Ascending aorta (tissue), 2 donors: Measurements from ENCODE around the gene SLX4. TPM values are rescaled to one million over a fixed set of nuclear protein-coding genes. Genes with fewer than 3 reads are reported as not detected.

Experiments used
- DNase-seq, 2 donors: peaks; one replicate each; pipeline ENCODE4 v3.0.0-alpha.2; 2019; ENCODE audit warnings: low spot score in 2 of 2
- H3K27ac ChIP-seq, 2 donors: fragments of 200-600 bp; sonication (generic); one replicate each; pipeline ENCODE4 v1.5.1; 2016 to 2017; ENCODE audit warnings: mild to moderate bottlenecking in 1 of 2
- H3K27me3 ChIP-seq: fragments of 200-600 bp; sonication (generic); one replicate; pipeline ENCODE4 v1.5.1; 2017
- H3K36me3 ChIP-seq, 2 donors: fragments of 200-600 bp; sonication (generic); one replicate each; pipeline ENCODE4 v1.5.1; 2016
- H3K4me1 ChIP-seq, 2 donors: fragments of 200-600 bp; sonication (generic); one replicate each; pipeline ENCODE4 v1.5.1; 2016 to 2017; ENCODE audit warnings: mild to moderate bottlenecking in 1 of 2
- H3K4me3 ChIP-seq, 2 donors: fragments of 200-600 bp; sonication (generic); one replicate each; pipeline ENCODE4 v1.5.1; 2016 to 2017; ENCODE audit warnings: mild to moderate bottlenecking in 1 of 2
- H3K9me3 ChIP-seq, 2 donors: fragments of 200-600 bp; sonication (generic); one replicate each; pipeline ENCODE4 v1.5.1; 2016
- intact Hi-C: fragments of 100-400 bp; cut with DNase I; formaldehyde crosslinking; loops from one replicate; pipeline ENCODE4 v1.15.1; 2023
- total RNA-seq: library from RNA; depleted of rRNA; stranded (reverse); fragments of >200 nt; gene quantifications from one replicate; pipeline ENCODE4 v1.1.0, GENCODE V29; 2016
- TF ChIP-seq, protein P1 (sequence below), 3 experiments: fragments of 200-600 bp in 2 of 3; fragments of 450-650 bp in 1 of 3; sonication (generic) in 2 of 3; IDR thresholded peaks; one replicate each; pipeline ENCODE4 v1.5.1; 2016 to 2019; ENCODE audit warnings: antibody characterized with exemption in 3 of 3, mild to moderate bottlenecking in 1 of 3, moderate library complexity in 1 of 3

SLX4 gene
- total RNA-seq, 1 donor from 2014 or later = 3.4 TPM

DNA sequence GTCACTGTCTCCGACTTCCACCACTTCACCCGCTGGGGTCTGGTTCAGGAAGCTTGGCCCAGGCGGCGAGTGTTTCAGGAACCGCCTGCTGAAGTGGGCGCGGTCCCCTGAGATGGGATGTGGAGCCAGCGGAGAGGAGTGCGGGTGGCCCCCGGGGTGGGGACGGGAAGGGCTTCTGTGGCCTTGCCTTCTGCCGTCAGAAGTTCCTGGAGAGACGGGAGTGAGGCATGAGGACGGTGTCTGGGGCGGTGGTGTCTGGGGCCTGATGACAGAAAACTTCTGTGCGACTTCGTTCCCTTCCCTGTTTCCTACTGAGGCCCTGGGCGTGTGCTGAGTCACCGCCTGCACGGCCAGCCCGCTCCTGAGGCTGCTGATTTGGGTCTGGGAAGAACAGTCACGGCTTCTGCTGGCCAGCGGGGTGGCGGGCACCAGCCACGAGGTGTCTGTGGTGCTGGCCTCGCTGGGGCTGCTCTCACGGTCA, 21.9 kb downstream of the SLX4 start:
- no peaks in the 10 kb centered on the region for H3K4me1 ChIP-seq
- no peak for DNase-seq
- intact Hi-C loops = no loop called here
- TF ChIP-seq, protein P1, sequence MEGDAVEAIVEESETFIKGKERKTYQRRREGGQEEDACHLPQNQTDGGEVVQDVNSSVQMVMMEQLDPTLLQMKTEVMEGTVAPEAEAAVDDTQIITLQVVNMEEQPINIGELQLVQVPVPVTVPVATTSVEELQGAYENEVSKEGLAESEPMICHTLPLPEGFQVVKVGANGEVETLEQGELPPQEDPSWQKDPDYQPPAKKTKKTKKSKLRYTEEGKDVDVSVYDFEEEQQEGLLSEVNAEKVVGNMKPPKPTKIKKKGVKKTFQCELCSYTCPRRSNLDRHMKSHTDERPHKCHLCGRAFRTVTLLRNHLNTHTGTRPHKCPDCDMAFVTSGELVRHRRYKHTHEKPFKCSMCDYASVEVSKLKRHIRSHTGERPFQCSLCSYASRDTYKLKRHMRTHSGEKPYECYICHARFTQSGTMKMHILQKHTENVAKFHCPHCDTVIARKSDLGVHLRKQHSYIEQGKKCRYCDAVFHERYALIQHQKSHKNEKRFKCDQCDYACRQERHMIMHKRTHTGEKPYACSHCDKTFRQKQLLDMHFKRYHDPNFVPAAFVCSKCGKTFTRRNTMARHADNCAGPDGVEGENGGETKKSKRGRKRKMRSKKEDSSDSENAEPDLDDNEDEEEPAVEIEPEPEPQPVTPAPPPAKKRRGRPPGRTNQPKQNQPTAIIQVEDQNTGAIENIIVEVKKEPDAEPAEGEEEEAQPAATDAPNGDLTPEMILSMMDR (IDR thresholded peaks at IDR 0.05) = no peak
- no peak overlapping the region for H3K4me3 ChIP-seq
- no peaks in the 10 kb centered on the region for H3K9me3 ChIP-seq
- no peak overlapping the region for H3K27ac ChIP-seq
- H3K36me3 ChIP-seq = peaks cover 0 to 34% of the 10 kb centered on the region in 2 donors
- no peaks in the 10 kb centered on the region for H3K27me3 ChIP-seq

DNA sequence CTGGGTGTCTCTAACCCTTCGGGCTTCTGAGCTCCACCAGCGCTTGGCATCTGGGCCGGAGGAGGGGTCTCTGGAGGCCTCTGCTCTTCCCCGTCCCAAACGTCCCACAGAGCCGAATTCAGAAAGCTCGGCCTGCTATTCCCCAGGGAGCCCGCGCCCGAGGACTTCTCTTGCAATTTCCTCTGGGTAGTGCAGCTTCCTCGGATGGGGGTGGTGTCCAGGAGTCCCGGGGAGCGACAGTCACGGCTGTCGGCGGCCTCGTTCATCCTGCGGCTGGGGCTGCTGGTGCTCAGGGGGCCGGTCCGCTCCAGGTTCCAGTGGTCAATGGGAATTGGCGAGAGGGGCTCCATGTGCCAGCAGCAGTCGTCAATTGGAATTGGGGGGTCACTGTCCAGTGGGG, 22.4 kb downstream of the SLX4 start:
- no peaks in the 10 kb centered on the region for H3K4me1 ChIP-seq
- H3K4me3 ChIP-seq = no peak overlapping the region
- no peaks in the 10 kb centered on the region for H3K27me3 ChIP-seq
- TF ChIP-seq, protein P1 (IDR thresholded peaks at IDR 0.05) = no peak
- H3K9me3 ChIP-seq = no peaks in the 10 kb centered on the region
- no peak overlapping the region for H3K27ac ChIP-seq
- no peak for DNase-seq
- intact Hi-C loops = no loop called here
- peaks cover under 1 to 32% of the 10 kb centered on the region in 2 donors for H3K36me3 ChIP-seq

DNA sequence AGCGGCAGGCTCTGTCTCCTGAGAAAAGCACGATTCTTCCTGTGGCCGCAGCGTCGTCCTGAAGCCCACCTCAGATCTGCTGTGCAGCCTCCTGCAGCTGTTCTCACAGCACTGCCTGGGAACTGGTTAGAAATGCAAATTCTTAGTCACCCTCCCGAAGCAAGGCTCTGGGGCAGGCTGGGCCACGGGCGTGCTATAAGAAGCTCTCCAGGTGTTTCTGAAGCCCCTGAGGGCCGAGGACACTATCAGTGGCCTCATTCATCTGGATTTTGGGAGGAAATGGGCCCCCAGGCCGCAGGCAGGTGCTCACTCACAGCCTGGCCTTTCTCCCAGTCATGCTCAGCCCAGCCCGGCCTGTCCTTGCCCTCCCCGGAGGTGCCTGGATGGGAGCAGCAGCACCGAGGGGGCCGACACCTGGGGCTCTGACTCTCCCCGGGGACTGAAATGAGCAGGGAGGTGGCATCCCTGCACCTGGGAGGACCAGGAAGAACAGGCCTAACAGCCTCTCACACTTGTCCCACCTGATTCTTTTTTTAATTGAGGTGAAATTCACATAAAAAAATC, 23.8 kb downstream of the SLX4 start:
- Histone ChIP-seq H3K36me3 (peaks cover 10 to 39% of the 10 kb centered on the region in 2 donors), H3K27me3 (no peaks in the 10 kb centered on the region), H3K4me3 (no peak overlapping the region), H3K9me3 (no peaks in the 10 kb centered on the region), H3K27ac (no peak overlapping the region), H3K4me1 (no peaks in the 10 kb centered on the region)
- intact Hi-C loops = no loop called here
- TF ChIP-seq, protein P1 (IDR thresholded peaks at IDR 0.05) = no peak
- no peak for DNase-seq

DNA sequence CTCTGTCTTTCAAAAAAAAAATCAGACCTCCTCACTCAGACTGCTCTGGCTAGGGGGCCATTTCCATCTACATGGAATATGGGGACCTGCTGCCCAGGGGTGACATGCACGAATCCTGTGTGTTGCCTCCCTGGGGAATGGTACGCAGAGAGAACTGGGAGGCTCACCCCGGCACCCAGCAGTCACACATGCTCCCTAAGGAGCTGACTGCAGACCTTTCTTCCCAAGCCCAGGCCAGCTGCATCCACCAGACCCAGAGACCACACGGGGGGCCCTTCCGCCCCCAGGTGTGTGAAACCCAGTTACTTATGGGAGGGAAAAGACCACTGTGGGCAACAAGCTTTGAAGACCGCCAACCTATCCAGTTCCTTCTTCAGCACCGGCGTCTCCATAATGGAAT, 27.0 kb downstream of the SLX4 start:
- TF ChIP-seq, protein P1 (IDR thresholded peaks at IDR 0.05) = no peak
- Histone ChIP-seq H3K27ac (no peak overlapping the region), H3K9me3 (no peaks in the 10 kb centered on the region), H3K4me1 (no peaks in the 10 kb centered on the region), H3K4me3 (no peak overlapping the region), H3K36me3 (peaks cover 15 to 28% of the 10 kb centered on the region in 2 donors), H3K27me3 (no peaks in the 10 kb centered on the region)
- no peak for DNase-seq
- intact Hi-C loops = no loop called here

DNA sequence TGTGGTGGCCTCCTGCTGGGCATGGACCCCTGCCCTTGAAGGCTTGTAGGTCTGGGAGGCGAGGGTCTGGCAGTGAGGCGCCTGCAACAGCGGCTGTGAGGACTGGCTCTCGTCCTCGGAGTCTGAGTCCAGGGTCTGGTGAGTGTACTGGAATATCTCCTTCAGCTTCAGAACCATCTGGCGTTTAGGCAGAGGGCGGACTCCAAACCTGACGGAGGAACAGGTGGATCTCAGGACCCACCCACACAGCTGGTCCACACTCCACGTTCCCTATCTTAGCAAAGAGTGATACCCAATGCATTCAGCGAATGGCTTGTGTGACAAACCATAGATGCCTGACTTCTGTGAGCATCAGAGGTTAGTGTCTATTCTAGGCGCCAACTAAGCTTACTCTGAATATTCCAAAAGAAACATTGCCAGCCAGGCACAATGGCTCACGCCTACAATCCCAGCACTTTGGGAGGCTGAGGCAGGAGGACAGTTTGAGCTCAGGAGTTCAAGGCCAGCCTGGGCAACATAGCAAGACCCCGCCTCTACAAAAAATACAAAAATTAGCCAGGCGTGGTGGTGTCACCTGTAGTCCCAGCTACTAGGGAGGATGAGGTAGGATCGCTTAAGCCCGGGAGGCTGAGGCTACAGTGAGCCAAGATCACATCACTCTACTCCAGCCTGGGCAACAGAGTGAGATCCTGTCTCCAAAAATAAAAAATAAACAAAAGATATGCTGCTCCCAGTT, 27.9 kb downstream of the SLX4 start:
- Histone ChIP-seq H3K4me1 (no peaks in the 10 kb centered on the region), H3K9me3 (no peaks in the 10 kb centered on the region), H3K27me3 (no peaks in the 10 kb centered on the region), H3K4me3 (no peak overlapping the region), H3K27ac (no peak overlapping the region), H3K36me3 (peaks cover 15 to 28% of the 10 kb centered on the region in 2 donors)
- intact Hi-C loops = no loop called here
- DNase-seq = no peak
- TF ChIP-seq, protein P1 (IDR thresholded peaks at IDR 0.05) = no peak
